M059J (cell line): ENCODE measurements around the gene GDPGP1. TPM values are rescaled to one million over a fixed set of nuclear protein-coding genes. Genes with fewer than 3 reads are reported as not detected.

Experiments
- total RNA-seq: library from RNA; depleted of rRNA; stranded (reverse); fragments of >200 nt; shearing (Covaris generic); gene quantifications from 2 replicates; pipeline ENCODE4 v1.2.3, GENCODE V29; 2014; rRNA removed

GDPGP1 gene
- total RNA-seq, 1 experiment from 2014 or later = 3.5 TPM

Other genes starting within 250 kb of the GDPGP1 start
- 3.9 and 11.0 TPM in 2 replicates for gene ZNF710, start 232.9 kb upstream of the GDPGP1 start, total RNA-seq
- gene IDH2, start 131.7 kb upstream of the GDPGP1 start, total RNA-seq = 69.8 and 78.0 TPM in 2 replicates
- 12.4 and 27.2 TPM in 2 replicates for gene SEMA4B, start 32.9 kb upstream of the GDPGP1 start, total RNA-seq
- 45.1 and 51.4 TPM in 2 replicates for gene CIB1, start 268 bp upstream of the GDPGP1 start, total RNA-seq
- gene TTLL13, start 15.3 kb downstream of the GDPGP1 start, total RNA-seq = 0.42 TPM in 1 of 2 replicates, not detected in the other
- 101 and 125 TPM in 2 replicates for gene NGRN, start 31.5 kb downstream of the GDPGP1 start, total RNA-seq
- gene ZNF774, start 118.1 kb downstream of the GDPGP1 start, total RNA-seq = 1.6 and 1.7 TPM in 2 replicates
- 134 and 206 TPM in 2 replicates for gene IQGAP1, start 154.0 kb downstream of the GDPGP1 start, total RNA-seq